Upper lobe of left lung (tissue), 4 donors: ENCODE results near the gene CSF1R.

ENCODE experiments used
- CTCF ChIP-seq, 6 experiments: fragments of 450-650 bp in 4 of 6; fragments of 200-600 bp in 2 of 6; sonication (generic) in 2 of 6; IDR thresholded peaks; one replicate each; pipeline ENCODE4 v1.5.1; 2016 to 2019; ENCODE audit warnings: antibody characterized with exemption in 6 of 6
- POLR2A ChIP-seq, 4 donors: fragments of 450-650 bp; IDR thresholded peaks; one replicate each; pipeline ENCODE4 v1.5.1; 2016 to 2017; ENCODE audit warnings: antibody characterized with exemption in 4 of 4, mild to moderate bottlenecking in 2 of 4

GRCh38 chr5:150121448-150122157, 35.2 kb upstream of the CSF1R start:
- no peak for TF ChIP-seq CTCF (IDR thresholded peaks at IDR 0.05)
- no peak for TF ChIP-seq POLR2A (IDR thresholded peaks at IDR 0.05)
